ENCODE data around the gene RAPGEF2.
"Not testable (repeated sequence)": the region's sequence is repeated elsewhere in the genome, so short reads cannot be mapped to it uniquely, and the experiment has no call there.

RAPGEF2 gene

GRCh38 chr4:159250751-159251325 lies 148.0 kb downstream of the RAPGEF2 start:
- no peak for DNase-seq

GRCh38 chr4:159251580-159251979 lies 148.7 kb downstream of the RAPGEF2 start:
- not testable (repeated sequence) for DNase-seq

GRCh38 chr4:159252491-159252890 lies 149.6 kb downstream of the RAPGEF2 start:
- DNase-seq, result no peak

GRCh38 chr4:159256037-159256436 lies 153.2 kb downstream of the RAPGEF2 start:
- DNase-seq, result no peak

- DNase-seq, result no peak
These were observed 156.1 kb downstream of the RAPGEF2 start for GRCh38 chr4:159258889-159259560.

GRCh38 chr4:159264057-159264456 lies 161.2 kb downstream of the RAPGEF2 start:
- no peak for DNase-seq

GRCh38 chr4:159266981-159267868 lies 164.3 kb downstream of the RAPGEF2 start:
- DNase-seq, result no peak

GRCh38 chr4:159267869-159268285 lies 165.0 kb downstream of the RAPGEF2 start:
- no peak for DNase-seq

- no peak for DNase-seq
These were observed 165.7 kb downstream of the RAPGEF2 start for GRCh38 chr4:159268607-159269006.

GRCh38 chr4:159269116-159269515 lies 166.2 kb downstream of the RAPGEF2 start:
- DNase-seq, result no peak

GRCh38 chr4:159269956-159270355 lies 167.1 kb downstream of the RAPGEF2 start:
- DNase-seq, result no peak

- no peak for DNase-seq
These were observed 169.0 kb downstream of the RAPGEF2 start for GRCh38 chr4:159271856-159272255.

- no peak for DNase-seq
These were observed 169.6 kb downstream of the RAPGEF2 start for GRCh38 chr4:159272273-159273140.

- DNase-seq, result no peak
These were observed 170.2 kb downstream of the RAPGEF2 start for GRCh38 chr4:159273141-159273438.

GRCh38 chr4:159273841-159274240 lies 171.0 kb downstream of the RAPGEF2 start:
- DNase-seq, result no peak

GRCh38 chr4:159278399-159278798 lies 175.5 kb downstream of the RAPGEF2 start:
- DNase-seq, result no peak

GRCh38 chr4:159279084-159279483 lies 176.2 kb downstream of the RAPGEF2 start:
- no peak for DNase-seq

- DNase-seq, result peak; percentile 80
These were observed 177.7 kb downstream of the RAPGEF2 start for GRCh38 chr4:159280442-159281172.

- DNase-seq, result no peak
These were observed 178.9 kb downstream of the RAPGEF2 start for GRCh38 chr4:159281771-159282170.

- no peak for DNase-seq
These were observed 179.4 kb downstream of the RAPGEF2 start for GRCh38 chr4:159282329-159282728.

- DNase-seq, result no peak
These were observed 180.1 kb downstream of the RAPGEF2 start for GRCh38 chr4:159282944-159283343.

- no peak for DNase-seq
These were observed 180.8 kb downstream of the RAPGEF2 start for GRCh38 chr4:159283696-159284095.

Measured in NCI-H510A treated with DMSO at 0.1 percent for 48 hours (cell line).